ENCODE measurements around the gene EPM2A.

The EPM2A gene

DNA sequence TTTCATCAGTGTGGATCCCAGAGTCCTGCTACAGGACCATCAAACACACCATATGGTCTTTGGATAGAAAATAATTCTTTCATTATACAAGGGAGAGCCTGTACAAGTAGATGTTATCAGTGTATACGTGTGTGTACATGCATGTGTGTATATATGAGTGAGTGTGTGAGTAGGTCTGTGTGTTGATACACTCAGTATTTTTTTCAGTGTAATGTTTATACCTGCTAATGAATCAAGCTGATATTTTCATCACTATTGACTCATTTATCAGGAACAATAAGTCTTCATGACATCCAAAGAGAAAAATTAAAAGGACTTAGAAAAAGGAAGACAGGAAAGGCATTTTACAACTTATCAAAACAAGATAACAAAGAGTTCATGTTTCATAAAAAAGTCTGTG lies 66.5 kb downstream of the EPM2A start:
- DNase-seq = no peak

- no peak for DNase-seq
Measured at GRCh38 chr6:145660676-145661075, 74.6 kb downstream of the EPM2A start.

DNA sequence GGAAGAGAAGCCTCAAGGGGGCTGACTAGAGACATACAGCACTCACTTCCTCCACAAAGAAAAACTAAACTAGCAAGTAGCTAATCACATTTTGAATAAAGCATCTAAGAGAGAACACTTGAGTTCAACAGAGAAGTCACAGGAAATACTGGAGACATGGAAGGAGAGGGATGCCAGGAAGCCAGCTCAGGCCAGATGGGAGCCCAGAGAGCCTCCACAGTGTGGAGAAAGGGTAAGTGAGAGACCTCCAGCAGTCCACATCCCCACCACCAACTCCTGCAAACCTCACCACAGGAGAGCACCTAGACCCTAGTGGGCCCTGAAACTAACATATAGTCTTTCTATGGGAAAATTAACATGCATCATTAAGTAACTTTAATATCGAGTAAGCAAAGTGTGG lies 79.2 kb downstream of the EPM2A start:
- no peak for DNase-seq

DNA sequence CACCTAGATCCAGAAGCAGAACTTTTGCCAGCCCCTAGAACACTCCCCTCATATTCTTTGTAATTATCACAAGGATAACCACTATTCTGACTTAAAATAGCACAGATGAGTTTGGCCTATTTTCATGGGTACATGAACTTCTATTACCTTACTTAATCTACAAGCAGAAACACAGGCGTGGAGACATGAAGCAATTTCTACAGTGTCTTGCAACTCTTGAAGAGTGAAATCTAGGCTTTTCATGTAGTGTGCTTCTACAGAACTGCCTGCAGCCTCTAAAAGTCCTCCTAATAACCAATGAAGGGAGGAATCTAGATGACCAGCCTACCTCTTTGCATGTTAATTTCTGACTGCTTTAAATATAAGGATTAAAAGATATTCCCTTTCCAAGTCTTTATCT lies 82.7 kb downstream of the EPM2A start:
- no peak for DNase-seq

GRCh38 chr6:145651988-145652387 lies 83.3 kb downstream of the EPM2A start:
- DNase-seq = no peak

DNA sequence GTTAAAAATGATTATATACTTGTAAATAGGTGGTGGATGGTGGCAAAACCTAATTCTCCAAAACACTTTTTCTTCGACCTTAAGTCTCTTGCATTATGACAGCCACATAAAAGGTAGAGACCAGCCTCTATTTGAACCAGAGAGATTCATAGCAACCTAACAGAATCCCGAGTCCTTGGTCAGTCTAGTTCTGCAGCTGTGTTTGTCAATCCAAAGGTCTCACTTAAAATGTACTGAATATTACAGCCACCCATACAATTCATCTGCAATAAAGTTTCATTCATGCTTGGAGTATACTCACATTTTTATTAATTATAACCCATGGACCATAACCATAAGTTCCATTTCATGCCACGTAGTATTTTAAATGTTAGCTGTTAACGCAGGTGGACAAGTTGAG lies 87.2 kb downstream of the EPM2A start:
- DNase-seq = no peak

DNA sequence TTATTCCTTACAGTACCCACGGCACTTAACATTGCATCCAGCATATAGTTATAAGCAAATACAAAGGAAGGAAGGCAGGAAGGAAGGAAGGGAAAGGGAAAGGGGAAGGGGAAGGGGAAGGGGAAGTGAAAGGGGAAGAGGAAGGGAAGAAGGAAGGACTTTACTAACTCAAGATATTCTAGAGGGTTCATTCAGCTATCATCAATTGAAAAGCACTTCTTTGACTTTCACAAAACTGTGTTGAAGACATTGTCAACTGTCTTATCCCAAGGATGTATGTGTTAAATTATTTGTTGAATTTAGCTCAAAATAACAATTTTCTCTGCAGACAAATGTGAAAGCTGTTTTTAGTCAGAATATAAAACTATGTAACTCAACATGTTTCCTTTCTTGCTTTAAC lies 87.7 kb downstream of the EPM2A start:
- DNase-seq = no peak

- DNase-seq = no peak
Measured at GRCh38 chr6:145643760-145644159, 91.6 kb downstream of the EPM2A start.

DNA sequence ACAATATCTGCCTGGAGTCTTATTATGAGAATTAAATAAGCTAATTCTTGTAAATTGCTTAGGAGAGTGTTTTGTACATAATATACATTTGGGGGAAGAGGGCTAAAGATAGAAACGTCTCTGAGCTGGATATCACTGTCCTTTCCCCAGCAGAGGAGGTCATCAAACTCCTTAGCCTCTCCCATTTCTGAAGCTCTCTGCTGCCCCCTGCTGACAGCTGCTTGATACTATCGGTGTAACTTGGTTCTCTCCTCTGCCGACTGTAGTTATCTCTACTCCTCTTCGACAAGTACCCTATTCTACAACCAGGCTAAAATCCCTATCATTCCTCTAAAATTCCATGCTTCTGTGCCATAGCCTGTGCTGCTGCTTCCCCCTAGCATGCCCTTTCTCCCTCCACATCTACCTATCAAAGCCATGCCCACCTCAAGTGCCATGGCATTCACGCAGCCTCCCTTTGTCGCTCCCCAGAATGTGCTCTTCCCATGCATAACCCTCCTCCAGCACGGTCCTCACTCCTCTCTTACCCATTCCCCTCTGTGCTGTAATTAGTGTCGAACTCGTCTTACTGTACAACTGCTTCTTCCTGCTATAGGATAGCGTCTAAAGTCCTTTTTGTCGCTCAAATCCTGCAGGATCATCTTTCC lies 101.2 kb downstream of the EPM2A start:
- DNase-seq = peak; percentile 85

DNA sequence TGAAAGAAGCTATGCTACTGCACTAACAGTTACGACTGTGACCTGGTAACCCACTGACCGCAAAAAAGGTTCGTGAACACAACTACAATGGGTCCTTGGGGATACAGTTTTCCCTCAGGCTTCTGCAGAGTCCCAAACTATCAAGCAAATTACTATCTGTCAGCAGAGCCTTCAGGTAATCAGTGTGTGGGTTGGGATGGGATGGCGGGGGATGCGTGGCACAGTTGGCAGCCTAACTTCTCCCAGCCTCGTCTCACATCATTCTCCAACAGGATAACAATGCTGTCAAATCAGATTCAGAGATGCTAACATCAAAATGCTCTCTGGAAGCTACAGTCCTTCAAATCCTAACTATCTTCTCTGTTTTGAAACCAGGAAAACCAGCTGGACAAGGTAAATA lies 102.3 kb downstream of the EPM2A start:
- no peak for DNase-seq

DNA sequence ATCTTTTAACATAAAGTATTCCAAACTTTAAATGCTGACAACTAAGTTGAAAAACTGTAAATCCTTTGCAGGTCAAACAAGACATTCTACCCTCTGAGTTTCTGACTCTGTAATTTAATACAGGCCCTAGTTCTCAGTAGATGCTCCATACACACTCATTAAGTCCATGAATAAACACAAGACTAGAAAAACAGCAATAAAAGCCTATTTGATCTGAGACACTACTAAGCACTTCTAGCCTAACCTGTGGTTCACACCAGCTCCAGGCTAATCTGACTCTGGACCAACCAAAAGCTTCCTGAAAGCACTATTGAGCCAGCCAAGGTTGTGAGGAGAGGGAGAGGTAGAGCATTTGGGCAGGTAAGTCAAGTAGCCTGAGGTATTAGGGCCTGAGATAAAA lies 103.9 kb downstream of the EPM2A start:
- DNase-seq = no peak

DNA sequence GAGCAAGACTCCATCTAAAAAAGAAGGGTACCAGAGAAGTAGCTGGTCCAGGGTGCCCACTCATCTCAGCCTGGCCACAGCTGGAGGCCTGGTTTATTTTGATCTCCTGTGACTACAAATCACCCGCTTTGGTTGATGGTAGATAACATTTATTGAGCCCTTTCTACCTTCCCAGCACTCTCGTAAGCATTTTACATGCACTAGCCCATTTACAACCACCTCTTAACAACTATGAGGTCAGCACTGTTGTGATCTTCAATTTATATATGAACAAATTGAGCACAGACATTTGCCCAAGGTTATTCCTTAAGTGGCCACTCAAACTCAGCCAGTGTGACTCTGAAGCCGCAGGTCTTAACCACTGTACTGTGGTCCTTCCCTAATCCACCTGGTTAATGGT lies 104.7 kb downstream of the EPM2A start:
- no peak for DNase-seq

DNA sequence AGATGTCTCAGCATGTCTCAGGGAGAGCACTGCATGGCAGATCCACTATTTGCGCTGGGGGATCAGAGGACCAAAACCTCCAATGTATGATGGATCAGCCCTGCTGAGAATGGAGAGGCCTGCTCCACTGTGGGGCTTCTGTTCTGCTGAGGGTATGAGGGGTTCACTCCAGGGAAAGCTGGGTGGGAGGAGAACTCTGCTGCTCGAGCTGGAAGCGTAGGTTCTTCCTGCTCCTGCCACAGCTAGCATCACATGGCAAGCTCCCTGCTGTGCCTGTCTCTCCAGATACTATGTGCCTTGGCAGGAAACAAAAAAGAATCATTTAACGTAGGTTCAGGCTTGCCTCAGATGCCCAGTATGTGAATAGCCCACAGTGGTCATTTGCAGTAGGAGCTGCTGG lies 105.8 kb downstream of the EPM2A start:
- DNase-seq = no peak

DNA sequence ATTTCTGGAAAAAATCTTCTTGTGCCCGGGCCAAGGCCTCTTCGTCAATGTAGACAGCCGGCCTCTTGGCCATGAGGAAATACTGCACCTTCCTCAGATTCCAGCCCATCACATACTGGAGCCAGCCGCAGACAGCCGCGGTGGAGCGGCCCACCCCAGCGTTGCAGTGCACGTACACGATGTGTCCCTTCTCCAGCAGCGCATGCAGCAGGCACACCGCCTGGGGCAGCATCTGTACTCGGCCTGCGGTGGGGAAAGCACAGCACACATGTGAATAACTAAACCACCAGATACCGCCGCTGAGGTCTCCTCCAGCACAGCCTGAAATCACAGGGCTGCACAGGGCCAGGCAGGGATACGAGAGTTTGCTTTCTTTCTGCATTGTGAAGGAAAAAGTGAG lies 107.9 kb downstream of the EPM2A start:
- no peak for DNase-seq

- no peak for DNase-seq
Measured at GRCh38 chr6:145626857-145627256, 108.5 kb downstream of the EPM2A start.

DNA sequence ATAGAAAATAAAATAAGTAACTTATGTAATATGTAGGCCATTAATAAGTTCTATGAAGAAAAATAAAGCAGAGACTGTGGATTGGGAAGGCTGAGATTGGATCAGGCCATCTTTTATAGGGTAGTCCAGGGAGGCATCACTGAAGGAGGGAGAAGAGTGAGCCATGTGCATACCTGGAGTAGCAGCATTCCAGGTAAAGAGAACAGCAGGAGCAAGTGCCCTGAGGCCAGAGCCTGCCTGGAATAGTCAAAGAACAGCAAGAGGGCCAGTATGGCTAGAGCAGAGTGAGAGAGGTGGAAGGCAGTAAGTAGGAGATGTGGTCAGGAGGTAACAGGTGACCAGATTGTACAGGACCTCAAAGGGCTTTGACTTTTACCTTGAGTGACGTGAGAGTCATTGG lies 112.1 kb downstream of the EPM2A start:
- DNase-seq = no peak

GRCh38 chr6:145621776-145622175 lies 113.5 kb downstream of the EPM2A start:
- no peak for DNase-seq

DNA sequence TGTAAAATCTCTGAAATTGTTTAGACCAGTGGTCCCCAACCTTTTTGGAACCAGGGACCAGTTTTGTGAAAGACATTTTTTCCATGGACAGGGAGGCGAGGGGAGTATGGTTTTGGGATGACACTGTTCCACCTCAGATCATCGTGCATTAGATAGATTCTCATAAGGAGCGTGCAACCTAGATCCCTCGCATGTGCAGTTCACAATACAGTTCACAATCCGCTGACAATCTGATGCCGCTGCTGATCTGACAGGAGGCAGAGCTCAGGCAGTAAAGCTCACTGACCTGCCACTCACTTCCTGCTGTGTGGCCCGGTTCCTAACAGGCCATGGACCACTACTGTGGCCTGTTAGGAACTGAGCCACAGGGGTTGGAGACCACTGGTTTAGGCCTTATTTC lies 115.2 kb downstream of the EPM2A start:
- DNase-seq = no peak

DNA sequence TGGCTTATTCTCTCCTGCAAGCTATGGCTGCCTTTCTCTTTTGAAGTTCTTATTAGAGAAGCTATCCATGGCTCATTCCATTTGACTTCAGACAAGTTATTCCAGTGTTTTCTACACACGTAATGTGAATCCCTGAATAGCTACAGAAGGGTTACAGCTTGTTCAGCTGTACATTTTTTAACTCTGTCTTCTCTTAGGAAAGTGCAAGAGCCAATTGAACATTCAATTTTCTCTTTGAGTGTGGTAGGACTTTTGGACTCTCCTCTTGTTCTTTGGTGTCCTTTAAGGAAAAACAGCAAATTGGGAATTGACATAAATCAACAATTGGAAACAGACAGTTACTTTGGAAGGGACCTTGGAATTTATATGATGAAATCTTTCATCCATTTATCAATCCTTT lies 125.8 kb downstream of the EPM2A start:
- no peak for DNase-seq

GRCh38 chr6:145608850-145609249 lies 126.5 kb downstream of the EPM2A start:
- no peak for DNase-seq

DNA sequence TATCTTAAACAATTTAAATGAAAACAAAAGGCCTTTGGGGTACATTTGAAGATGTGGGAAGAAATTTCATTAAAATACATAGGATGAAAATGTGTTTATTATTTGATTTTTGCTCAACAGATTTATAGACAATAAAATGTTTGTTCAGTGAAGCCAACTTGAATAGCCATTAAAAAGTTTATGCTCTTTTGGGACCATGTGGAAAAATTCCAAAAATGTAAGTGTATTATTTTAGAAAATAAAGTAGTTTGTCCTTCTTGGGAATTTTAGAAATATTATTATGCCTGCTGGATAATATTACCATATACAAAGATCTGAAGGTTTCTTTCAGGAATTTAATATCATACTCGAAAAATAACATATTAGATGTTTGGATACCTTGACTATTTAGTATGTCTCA lies 131.3 kb downstream of the EPM2A start:
- DNase-seq = no peak

GRCh38 chr6:145603424-145603833 lies 131.9 kb downstream of the EPM2A start:
- DNase-seq = no peak

DNA sequence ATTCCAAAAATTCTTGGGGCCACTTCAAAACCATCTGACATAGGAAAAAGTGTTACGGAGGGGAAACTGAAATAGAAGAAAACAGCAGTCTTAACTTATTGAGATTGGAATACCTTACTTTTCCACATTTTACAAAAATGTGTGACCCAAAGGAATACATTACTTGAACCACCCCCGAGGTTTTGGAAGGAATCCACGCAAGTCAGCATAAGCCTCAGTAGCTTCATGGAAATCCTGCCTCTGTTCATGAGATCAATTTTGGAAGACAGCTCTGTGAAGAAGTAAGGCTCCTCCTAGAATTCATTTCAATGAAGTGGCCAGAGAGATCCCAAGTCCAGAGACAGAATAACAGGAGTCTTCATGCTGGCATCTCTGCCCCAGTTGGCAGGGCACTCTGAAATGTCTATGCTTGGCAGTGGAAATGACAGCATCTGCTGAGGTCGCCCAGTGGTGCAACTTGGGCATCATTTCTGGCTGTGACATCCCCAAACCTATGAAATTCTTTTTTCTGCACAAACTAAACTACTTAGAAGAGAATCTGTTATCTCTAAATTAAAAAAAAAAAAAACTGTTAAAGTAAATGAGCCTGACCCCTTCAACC lies 132.5 kb downstream of the EPM2A start:
- no peak for DNase-seq

DNA sequence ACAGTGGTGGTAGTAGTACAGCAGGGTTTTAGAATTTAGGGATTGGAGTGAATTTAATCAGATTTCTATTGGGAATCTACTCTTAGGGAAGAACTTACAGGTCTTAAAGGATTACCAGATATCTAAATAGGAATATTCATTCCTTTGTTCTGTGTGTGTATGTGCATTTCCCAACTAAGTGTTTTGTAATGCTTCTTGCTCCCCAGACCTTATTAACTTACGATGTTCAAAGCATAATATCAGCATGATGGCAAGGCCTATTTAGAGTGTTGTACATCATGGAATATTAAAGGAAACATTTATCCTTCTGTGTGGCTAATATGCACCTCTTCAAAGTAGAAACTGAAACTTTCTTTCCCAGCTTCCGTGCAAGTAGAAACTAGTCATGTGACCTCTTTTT lies 133.9 kb downstream of the EPM2A start:
- DNase-seq = no peak

- no peak for DNase-seq
Measured at GRCh38 chr6:145600299-145600698, 135.0 kb downstream of the EPM2A start.

All from stimulated activated CD4-positive, alpha-beta T cell treated with anti-CD3 and anti-CD28 coated beads, Interleukin-4, amount 100 ng/mL, for 24 hours (primary cell).